ENCODE measurements around the gene GFM1.

Gene GFM1

DNA sequence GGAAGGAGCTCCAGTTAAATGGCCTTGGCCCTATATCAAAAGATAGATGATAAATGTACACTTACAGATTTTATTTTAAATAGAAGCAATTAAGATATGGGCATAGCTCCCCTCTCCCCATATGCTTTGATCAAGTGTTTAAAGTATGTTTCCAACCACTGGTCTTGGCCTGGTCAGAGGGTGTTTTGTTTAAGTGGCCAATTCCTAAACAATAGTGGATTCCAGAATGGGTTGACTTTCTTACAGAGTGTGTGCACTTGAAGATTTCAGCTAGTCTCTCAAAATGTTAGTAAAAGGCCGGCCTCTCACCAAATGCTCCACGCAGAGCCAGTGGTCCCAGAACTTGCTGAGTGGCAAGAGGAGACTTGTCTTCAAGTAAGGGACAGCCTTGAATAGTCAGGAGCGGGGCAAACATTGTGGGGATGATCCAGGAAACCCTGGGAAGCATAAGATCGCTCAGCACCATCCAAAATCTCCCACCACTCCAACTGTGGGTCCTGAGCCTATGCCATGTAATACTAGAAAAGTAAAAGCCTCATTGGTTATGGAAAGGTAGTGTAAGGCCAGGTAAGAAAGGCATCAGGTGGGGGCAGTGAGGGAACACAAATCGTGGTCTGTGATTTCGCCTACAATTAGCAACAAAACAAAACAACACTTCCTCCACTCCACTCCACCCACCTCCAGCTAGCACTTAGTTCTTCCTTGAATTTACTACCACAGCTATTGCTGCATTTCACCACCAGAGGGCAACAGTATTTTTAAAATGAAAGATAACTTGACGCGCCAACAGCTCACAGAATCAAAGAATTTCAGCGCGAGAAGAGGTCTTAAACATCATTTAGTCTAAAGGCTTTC is 83.1 kb downstream of the GFM1 start:
- DNase-seq (ENCODE audit: low read depth, low spot score) = peak; percentile 37

DNA sequence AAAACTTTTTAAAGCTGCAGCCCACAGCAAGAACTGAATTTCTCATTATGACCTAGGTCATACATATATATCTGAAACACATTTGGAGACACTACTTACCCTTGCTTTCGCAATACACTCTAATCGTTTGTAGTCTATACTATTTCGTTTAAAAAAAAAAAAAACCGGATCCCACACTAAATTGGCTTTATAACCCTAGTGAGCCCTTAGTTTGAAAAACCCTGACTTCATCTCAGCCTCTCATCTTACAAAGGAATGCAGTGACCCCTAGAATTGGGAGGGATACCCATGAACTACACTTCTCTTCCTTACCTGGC is 83.7 kb downstream of the GFM1 start:
- DNase-seq (ENCODE audit: low read depth, low spot score) = no peak

DNA sequence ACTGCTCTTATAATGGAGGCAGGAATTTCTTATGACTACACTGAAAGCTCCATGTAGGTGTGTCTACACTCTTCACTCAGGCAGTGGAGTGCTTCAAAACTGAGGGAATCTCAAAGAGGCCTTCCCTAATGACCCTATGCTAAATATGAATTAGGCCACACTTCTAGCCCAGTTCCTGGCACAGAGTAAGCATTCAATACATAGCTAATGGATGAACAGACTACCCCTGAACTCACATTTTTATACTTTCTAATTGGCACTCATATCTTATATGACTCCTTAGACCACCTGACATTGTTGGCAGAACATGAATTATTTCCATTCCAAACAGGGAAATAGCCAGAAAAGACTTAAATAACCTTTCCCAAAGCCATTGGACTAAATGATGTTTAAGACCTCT is 84.5 kb downstream of the GFM1 start:
- DNase-seq (ENCODE audit: low read depth, low spot score) = no peak

DNA sequence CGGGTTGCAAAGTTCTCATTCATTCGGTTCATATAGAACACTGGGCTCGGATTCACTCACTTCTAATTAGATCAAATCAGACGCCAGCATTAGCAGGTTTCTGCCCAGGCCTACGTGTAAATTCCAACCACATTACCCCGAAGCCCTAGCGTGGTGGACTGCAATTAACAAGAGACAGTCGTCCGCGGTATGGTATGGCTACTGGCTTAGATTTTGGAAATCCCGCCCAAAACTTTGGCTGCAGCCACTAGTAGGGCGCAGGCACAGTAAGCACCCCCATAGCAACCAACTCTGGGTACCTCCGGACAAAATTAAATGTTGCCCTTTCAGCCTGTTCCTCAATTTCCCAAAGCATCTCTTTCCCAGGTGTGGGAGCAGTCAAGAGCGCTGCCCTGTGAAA is 87.2 kb downstream of the GFM1 start:
- DNase-seq (ENCODE audit: low read depth, low spot score) = no peak

DNA sequence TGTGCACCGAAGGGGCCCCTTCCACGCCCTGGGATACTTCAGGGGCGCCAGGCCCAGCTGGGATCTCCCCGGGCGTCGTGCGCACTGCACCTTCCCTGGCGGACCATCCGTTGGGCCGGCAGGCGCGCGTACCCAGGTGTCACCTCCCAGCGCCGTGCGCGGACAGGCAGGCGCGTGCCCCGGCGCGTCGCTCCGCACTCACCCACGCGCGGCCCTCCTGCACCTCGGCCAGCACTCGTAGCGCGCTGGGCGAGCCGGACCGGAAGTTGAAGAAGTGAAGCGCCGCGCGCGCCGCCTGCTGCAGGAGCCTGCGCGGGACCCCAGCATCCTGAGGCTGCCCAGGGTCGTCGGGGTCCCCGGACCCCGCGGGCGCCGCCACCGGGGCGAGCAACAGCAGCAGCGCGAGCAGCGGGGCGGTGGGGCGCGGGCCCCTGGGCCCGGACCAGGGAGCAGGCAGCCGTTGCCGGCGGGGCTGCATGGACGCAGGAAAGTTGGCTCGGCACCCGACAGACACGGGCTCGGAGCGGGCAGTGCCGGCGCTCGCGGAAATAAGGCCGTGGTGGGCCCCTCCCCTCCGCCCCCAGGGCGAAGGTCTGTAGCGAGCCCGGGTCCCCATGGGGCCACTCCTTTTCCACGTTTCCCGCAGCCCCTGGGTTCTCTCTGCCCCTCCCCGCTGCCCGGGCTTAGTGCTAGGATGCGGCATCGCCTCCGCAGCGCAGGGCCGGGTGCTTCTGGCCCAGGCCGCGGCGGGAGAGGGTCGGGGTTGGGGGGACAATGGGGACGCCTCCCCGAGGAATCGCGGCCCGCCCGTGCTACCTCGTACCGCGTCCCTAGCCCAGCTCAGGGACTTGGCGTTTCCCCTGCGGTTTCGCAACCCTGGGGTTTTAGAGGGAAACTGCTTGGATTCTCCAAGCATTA is 87.9 kb downstream of the GFM1 start, which contains the start of gene RARRES1:
Gene RARRES1, minus strand, starts transcription at position 520 of the 918 bp plus-strand sequence. Its CDS starts 42 bp downstream, at position 478.
- DNase-seq (ENCODE audit: low read depth, low spot score) = peak; percentile 44

DNA sequence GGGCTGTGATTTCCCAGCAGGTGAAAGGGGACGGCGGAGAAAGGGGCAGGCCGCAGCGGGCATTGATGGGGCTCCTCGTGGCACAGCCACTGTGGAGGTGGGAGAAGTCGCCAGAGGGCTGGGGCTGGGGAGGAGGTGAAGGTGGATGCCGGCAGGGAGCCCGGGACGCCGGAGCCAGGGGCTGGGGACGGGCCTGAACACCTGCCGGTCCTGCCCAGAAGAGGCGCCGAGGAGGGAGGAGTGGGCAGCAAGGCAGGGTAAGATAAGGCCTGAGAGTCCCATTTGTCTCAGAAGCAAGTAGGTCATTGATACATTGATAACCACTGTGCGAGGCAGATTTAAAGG is 88.5 kb downstream of the GFM1 start:
- peak; percentile 12 for DNase-seq (ENCODE audit: low read depth, low spot score)

DNA sequence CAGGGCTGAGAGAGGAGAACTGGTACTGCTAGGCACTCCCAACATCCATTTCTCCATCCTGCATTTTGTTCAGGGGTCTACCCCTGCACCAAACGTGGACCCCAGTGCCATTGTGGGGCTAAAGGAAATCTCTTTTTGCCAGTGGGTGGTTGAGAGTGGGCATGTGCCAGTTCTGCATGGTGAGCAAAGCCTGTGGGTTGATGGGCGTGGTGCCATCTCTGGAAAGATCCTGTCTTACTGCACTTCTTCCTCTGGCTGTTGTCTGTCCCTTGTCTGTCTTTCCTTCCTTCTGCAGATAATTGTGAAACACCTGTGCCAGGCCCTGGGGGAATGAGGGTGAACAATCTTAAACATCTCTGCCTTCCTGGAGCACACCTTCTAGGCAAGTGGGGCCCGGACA is 89.3 kb downstream of the GFM1 start:
- no peak for DNase-seq (ENCODE audit: low read depth, low spot score)

DNA sequence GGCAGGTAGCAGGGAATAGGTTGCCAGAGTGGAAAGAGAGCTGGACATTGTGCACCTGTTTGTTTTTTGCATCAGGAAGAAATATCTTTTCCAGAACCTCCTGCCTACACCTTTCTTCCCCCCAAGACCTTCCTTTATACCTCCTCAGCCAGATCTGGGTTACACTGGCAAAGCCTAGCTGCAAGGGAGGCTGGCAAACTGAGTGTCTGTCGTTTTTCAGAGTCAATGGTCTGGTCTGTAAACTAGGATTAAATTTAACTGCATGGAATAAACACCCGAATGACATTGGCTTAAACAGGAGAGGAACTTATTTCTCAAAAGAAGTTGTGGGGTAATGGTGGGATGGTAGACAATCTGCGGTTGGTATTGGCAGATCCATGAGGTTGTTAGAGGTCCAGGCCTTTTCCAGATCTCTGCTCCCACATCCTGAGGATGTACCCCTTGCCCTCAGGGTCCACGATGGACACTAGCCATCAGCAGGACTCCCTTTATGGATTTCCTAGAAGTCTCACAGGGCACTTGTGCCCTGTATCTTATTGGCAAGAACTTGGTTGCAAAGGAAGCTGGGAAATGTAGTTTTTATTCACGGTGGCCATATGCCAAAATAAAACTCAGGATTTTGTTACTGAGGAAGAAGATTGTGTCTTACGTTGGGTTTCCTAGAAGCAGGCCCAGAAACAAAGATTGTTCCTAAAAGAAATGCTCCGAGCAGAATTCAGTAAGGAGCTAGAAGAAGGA is 91.1 kb downstream of the GFM1 start:
- DNase-seq (ENCODE audit: low read depth, low spot score) = no peak

DNA sequence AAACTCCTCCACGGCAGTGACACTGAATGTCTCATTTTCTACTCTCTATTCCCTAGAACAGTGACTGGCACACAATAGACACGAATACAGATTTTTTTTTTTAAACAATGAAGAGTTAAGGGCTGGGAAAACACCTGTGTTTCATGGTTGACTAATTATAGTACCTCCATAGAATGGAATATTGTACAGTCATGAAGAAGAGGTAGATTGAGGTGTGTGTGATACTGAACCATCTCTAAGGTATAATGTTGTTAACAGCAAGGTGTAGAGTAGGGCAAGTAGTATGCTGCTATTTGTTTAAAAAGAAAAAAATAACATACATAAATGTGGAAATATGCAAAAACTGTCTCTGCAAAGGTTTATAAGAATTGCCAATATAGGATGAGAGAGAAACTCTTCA is 93.1 kb downstream of the GFM1 start:
- DNase-seq (ENCODE audit: low read depth, low spot score) = no peak

DNA sequence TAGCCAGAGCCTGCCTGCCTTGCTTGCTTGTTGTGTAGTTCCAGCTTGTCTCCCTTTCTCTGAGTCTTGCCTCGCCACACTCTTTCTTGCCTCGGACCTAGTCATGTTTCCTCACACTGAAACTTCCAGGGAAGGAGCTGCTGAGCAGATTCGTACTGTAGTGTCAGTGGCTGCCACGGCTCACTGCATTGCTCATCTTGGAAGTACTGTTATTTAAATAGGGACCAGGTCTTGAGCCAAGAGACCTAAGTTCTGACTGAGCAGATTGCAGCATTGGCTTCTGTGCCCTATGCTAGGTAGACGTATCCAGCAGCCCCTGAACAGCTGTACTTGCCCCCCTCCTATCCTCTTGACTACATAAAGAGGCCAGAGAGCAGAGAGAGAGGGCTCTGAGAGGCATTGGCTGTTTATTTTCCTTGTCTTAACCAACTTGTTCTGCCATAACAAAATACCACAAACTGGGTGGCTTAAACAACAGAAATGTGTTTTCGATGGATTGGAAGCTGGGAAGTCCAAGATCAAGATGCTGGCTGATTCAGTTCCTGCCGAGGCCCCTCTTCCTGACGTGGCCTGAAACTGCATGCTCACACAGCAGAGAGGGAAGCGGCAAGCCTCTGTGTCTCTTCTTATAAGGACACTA is 93.8 kb downstream of the GFM1 start:
- DNase-seq (ENCODE audit: low read depth, low spot score) = no peak

DNA sequence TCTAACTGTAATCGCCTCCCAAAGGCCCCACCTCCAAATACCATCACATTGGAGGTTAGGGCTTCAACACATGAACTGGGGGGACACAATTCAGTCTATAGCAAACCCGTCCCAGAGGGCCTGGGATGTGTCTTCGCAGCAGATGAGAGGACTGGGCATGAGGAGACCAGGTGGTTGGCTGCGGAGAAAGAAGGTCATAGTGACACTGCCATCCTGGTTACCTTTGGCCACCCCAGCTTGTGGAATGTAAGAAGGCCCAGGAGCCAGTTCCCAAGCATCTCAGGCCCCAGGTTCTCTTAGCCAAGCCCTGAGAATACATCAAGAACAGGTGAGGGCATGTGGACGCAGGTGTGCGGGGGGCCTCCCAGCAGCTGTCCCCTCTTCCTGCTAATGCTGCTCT is 94.3 kb downstream of the GFM1 start:
- no peak for DNase-seq (ENCODE audit: low read depth, low spot score)

DNA sequence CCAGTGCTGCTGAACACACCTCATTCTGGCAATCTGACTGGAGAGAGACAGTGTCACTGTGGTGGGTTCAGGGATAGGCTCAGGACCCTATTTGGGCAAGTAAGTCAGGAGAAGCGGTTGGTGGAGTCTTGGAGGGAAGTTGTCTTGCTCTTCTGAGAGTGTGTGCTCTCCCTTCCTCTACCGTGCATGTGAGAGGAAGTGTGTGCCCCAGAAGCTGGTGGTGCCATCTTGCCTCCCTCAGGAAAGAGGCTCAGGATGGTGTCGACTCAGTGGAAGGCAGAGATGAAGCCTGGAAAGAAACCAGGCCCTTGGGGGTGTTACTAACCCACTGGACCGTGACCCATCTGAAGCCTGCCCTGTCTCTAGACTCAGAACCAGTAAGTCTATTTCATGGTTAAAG is 94.8 kb downstream of the GFM1 start:
- no peak for DNase-seq (ENCODE audit: low read depth, low spot score)

DNA sequence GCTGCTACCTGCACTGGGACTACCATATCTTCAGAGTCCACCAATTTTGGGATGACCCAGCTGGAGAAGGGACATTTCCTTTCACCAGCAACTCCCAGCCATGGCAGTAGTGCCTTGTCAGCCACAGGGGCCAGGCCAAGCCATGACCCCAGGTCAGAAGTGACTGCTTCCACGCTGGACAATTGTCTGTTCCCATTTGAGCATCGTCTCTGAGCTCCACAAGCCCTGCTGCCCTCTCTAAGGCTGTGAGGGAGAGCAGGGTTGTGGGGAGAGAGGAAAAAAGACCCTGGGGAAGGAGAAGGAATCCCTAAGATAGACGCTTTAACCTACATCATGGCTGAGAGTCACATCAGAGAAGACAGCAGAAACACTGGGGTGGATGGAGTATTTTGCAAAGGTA is 95.3 kb downstream of the GFM1 start:
- DNase-seq (ENCODE audit: low read depth, low spot score) = no peak
